HEK293T (cell line): Measurements from ENCODE around the gene DLG2.

Experiments
- BHLHE40 ChIP-seq: fragments of 450-650 bp; IDR thresholded peaks from 2 replicates; pipeline ENCODE4 v1.6.1; 2016; ENCODE audit warnings: mild to moderate bottlenecking, moderate library complexity, borderline replicate concordance
- FOXK2 ChIP-seq: fragments of 450-650 bp; IDR thresholded peaks from 2 replicates; pipeline ENCODE4 v1.6.1; 2016; ENCODE audit warnings: mild to moderate bottlenecking
- SP1 ChIP-seq: fragments of 450-650 bp; IDR thresholded peaks from 2 replicates; pipeline ENCODE4 v1.6.1; 2017
- SUZ12 ChIP-seq: fragments of 450-650 bp; IDR thresholded peaks from 2 replicates; pipeline ENCODE4 v1.6.1; 2016; ENCODE audit warnings: mild to moderate bottlenecking
- TARDBP ChIP-seq: fragments of 450-650 bp; IDR thresholded peaks from 2 replicates; pipeline ENCODE4 v1.6.1; 2016

- TF ChIP-seq SUZ12 (no peak), TARDBP (no peak), FOXK2 (no peak), BHLHE40 (no peak), SP1 (no peak)
Measured at GRCh38 chr11:83933008-83933407, 1694.1 kb downstream of the DLG2 start.
